CD14-positive monocyte (primary cell): ENCODE measurements around the gene LYZL4. TPM values are rescaled to one million over a fixed set of nuclear protein-coding genes. Genes with fewer than 3 reads are reported as not detected.

Source experiments
- DNase-seq, 3 donors: peaks; one replicate each; pipeline ENCODE4 v3.0.0-alpha.2; 2011 to 2022
- H2AFZ ChIP-seq: 2 replicates; pipeline ENCODE4 v1.6.0; 2012; ENCODE audit warnings: mild to moderate bottlenecking, low read depth, low read length, inconsistent platforms; ENCODE audit not compliant: insufficient read depth, poor library complexity, severe bottlenecking
- H3K27ac ChIP-seq, 2 donors: 1 replicate in 1 of 2; 2 replicates in 1 of 2; pipeline ENCODE4 v1.5.1; 2012 to 2013; ENCODE audit warnings: low read length in 2 of 2, control low read depth in 1 of 2, inconsistent platforms in 1 of 2, low read depth in 1 of 2, mild to moderate bottlenecking in 1 of 2
- H3K27me3 ChIP-seq, 2 donors: one replicate each; pipeline versions ENCODE4 v1.6.0 to v1.6.1; 2011 to 2013; ENCODE audit warnings: low read length in 2 of 2; ENCODE audit not compliant: control insufficient read depth in 2 of 2, insufficient read depth in 2 of 2
- H3K36me3 ChIP-seq, 2 donors: replicated peaks in 1 of 2; 1 replicate in 1 of 2; 2 replicates in 1 of 2; pipeline versions ENCODE4 v1.5.1 to v1.6.1; 2012 to 2013; ENCODE audit warnings: low read length in 2 of 2, control low read depth in 1 of 2, inconsistent platforms in 1 of 2, mild to moderate bottlenecking in 1 of 2; ENCODE audit not compliant: insufficient read depth in 2 of 2, control insufficient read depth in 1 of 2
- H3K4me1 ChIP-seq, 2 donors: 1 replicate in 1 of 2; 2 replicates in 1 of 2; pipeline versions ENCODE4 v1.5.1 to v1.6.1; 2012 to 2013; ENCODE audit warnings: low read length in 2 of 2, control low read depth in 1 of 2, inconsistent platforms in 1 of 2, mild to moderate bottlenecking in 1 of 2, moderate library complexity in 1 of 2; ENCODE audit not compliant: insufficient read depth in 2 of 2, control insufficient read depth in 1 of 2
- H3K4me2 ChIP-seq: replicated peaks from 2 replicates; pipeline ENCODE3; 2012; ENCODE audit warnings: low read length, moderate library complexity, mild to moderate bottlenecking; ENCODE audit not compliant: poor library complexity, severe bottlenecking; ENCODE audit errors: extremely low read depth
- H3K4me3 ChIP-seq, 3 experiments: fragments of 200-600 bp in 1 of 3; sonication (generic) in 1 of 3; replicated peaks in 1 of 3; 1 replicate in 2 of 3; 2 replicates in 1 of 3; pipeline ENCODE4 v1.5.1; 2011 to 2013; ENCODE audit warnings: low read length in 3 of 3, mild to moderate bottlenecking in 3 of 3, control low read depth in 2 of 3, low read depth in 2 of 3, inconsistent platforms in 1 of 3, moderate library complexity in 1 of 3
- H3K79me2 ChIP-seq: 2 replicates; pipeline ENCODE4 v1.6.0; 2012; ENCODE audit warnings: mild to moderate bottlenecking, control low read depth, inconsistent platforms, low read length, moderate library complexity; ENCODE audit not compliant: insufficient read depth
- H3K9ac ChIP-seq: 2 replicates; pipeline ENCODE4 v1.6.0; 2017; ENCODE audit warnings: low read length, mild to moderate bottlenecking; ENCODE audit not compliant: insufficient read depth, poor library complexity, severe bottlenecking
- H3K9me3 ChIP-seq, 2 donors: replicated peaks in 1 of 2; 1 replicate in 1 of 2; 2 replicates in 1 of 2; pipeline versions ENCODE4 v1.5.1 to v1.6.1; 2012 to 2013; ENCODE audit warnings: low read length in 2 of 2, control low read depth in 1 of 2; ENCODE audit not compliant: control insufficient read depth in 1 of 2, insufficient read depth in 1 of 2
- H4K20me1 ChIP-seq: 2 replicates; pipeline ENCODE4 v1.6.0; 2012; ENCODE audit warnings: mild to moderate bottlenecking, low read length, control low read depth, moderate library complexity; ENCODE audit not compliant: insufficient read depth
- H3K27ac Mint-ChIP-seq, 7 donors: one replicate each; pipeline ENCODE4 v1.8.0; 2020; ENCODE audit warnings: mild to moderate bottlenecking in 7 of 7, mixed read lengths in 7 of 7, moderate library complexity in 6 of 7, inconsistent platforms in 2 of 7
- H3K27me3 Mint-ChIP-seq, 3 donors: one replicate each; pipeline ENCODE4 v1.8.0; 2021 to 2022; ENCODE audit warnings: low read depth in 3 of 3, mild to moderate bottlenecking in 3 of 3, mixed read lengths in 3 of 3, moderate library complexity in 3 of 3, inconsistent platforms in 1 of 3
- H3K36me3 Mint-ChIP-seq, 2 donors: one replicate each; pipeline ENCODE4 v1.8.0; 2020; ENCODE audit warnings: mixed read lengths in 2 of 2, inconsistent platforms in 1 of 2, mild to moderate bottlenecking in 1 of 2
- H3K4me1 Mint-ChIP-seq: one replicate; pipeline ENCODE4 v1.8.0; 2020; ENCODE audit warnings: mild to moderate bottlenecking, mixed read lengths
- H3K4me3 Mint-ChIP-seq, 2 donors: one replicate each; pipeline ENCODE4 v1.8.0; 2020; ENCODE audit warnings: mild to moderate bottlenecking in 2 of 2, mixed read lengths in 2 of 2, moderate library complexity in 1 of 2
- H3K9me3 Mint-ChIP-seq, 7 donors: one replicate each; pipeline ENCODE4 v1.8.0; 2020 to 2022; ENCODE audit warnings: mixed read lengths in 7 of 7, mild to moderate bottlenecking in 6 of 7, moderate library complexity in 6 of 7, inconsistent platforms in 2 of 7
- WGBS: methylation state at CpG from one replicate; pipeline ENCODE4 v1.1.5; 2013; ENCODE audit warnings: missing lambda C conversion rate; ENCODE audit not compliant: insufficient coverage; 5-methylcytosine and 5-hydroxymethylcytosine counted together
- intact Hi-C, 2 donors: fragments of 100-400 bp; cut with micrococcal nuclease; formaldehyde crosslinking; loops; one replicate each; pipeline versions ENCODE4 v1.15.0 to v1.15.1; 2023
- polyA plus RNA-seq, 3 donors: library from polyadenylated mRNA; depleted of rRNA in 1 of 3; unstranded in 2 of 3; stranded (reverse) in 1 of 3; fragments of 300-500 nt in 2 of 3; fragments of >200 nt in 1 of 3; fragmentation: Illumina TruSeq in 2 of 3; gene quantifications; 1 replicate in 2 of 3; 2 replicates in 1 of 3; pipeline ENCODE4 v1.2.3, GENCODE V29; 2012 to 2021
- TF ChIP-seq, protein P1 (sequence below): fragments of 200-600 bp; IDR thresholded peaks from one replicate; pipeline ENCODE4 v1.8.0; 2022; ENCODE audit warnings: antibody characterized with exemption, mild to moderate bottlenecking

Gene LYZL4
- polyA plus RNA-seq, 3 donors = not detected

DNA sequence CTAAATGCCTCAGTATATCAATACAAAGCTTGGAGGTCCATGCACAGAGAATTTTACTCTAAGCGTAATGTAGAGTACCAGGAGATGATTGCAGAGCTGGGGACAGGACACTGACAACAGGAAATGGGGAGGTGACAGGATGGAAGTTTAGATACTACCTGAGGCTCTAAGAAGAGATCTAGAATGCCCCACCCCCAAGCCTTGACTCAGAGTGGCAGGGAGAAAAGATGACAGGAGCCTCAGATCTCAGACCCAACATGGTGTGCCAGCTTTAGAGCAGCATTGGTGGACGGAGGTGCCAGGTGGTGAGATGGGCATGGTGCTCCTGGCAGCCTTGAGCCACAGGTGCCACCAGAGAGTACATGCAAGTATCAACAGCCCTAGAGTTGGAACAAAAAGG, 62.5 kb downstream of the LYZL4 start:
- 86% methylated on average over 1 of the region's 2 CpGs for WGBS
- Mint-ChIP-seq H3K4me3 (no peak overlapping the region), H3K9me3 (peaks cover 3 to 18% (median 8%) of the 10 kb centered on the region in 7 donors), H3K36me3 (no peaks in the 10 kb centered on the region), H3K27ac (no peak overlapping the region), H3K27me3 (peaks cover 0 to 14% (median 3%) of the 10 kb centered on the region in 3 donors), H3K4me1 (no peaks in the 10 kb centered on the region)
- no peak overlapping the region for H3K4me2 ChIP-seq
- no peaks in the 10 kb centered on the region for H4K20me1 ChIP-seq
- DNase-seq = no peak
- no peak overlapping the region for H3K27ac ChIP-seq
- intact Hi-C loops = no loop called here
- H3K4me3 ChIP-seq = no peak overlapping the region
- no peaks in the 10 kb centered on the region for H3K79me2 ChIP-seq
- H2AFZ ChIP-seq = no peak overlapping the region
- H3K4me1 ChIP-seq = no peaks in the 10 kb centered on the region
- no peak overlapping the region for H3K9ac ChIP-seq
- TF ChIP-seq, protein P1, sequence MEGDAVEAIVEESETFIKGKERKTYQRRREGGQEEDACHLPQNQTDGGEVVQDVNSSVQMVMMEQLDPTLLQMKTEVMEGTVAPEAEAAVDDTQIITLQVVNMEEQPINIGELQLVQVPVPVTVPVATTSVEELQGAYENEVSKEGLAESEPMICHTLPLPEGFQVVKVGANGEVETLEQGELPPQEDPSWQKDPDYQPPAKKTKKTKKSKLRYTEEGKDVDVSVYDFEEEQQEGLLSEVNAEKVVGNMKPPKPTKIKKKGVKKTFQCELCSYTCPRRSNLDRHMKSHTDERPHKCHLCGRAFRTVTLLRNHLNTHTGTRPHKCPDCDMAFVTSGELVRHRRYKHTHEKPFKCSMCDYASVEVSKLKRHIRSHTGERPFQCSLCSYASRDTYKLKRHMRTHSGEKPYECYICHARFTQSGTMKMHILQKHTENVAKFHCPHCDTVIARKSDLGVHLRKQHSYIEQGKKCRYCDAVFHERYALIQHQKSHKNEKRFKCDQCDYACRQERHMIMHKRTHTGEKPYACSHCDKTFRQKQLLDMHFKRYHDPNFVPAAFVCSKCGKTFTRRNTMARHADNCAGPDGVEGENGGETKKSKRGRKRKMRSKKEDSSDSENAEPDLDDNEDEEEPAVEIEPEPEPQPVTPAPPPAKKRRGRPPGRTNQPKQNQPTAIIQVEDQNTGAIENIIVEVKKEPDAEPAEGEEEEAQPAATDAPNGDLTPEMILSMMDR = no peak
- no peaks in the 10 kb centered on the region for H3K9me3 ChIP-seq
- no peaks in the 10 kb centered on the region for H3K36me3 ChIP-seq
- H3K27me3 ChIP-seq = no peaks in the 10 kb centered on the region

Other genes starting within 250 kb of the LYZL4 start
- gene CCK, start 144.4 kb downstream of the LYZL4 start, polyA plus RNA-seq = not detected
- gene VIPR1, start 92.0 kb upstream of the LYZL4 start, polyA plus RNA-seq = 10 to 100 TPM; 15.5 to 80.9 (median 16.0) TPM
- gene SEC22C, start 171.4 kb upstream of the LYZL4 start, polyA plus RNA-seq = 10 to 100 TPM; 15.3 to 28.4 (median 27.4) TPM
- gene SS18L2, start 180.2 kb upstream of the LYZL4 start, polyA plus RNA-seq = 10 to 100 TPM; 35.7 to 89.1 (median 89.1) TPM
- gene NKTR, start 190.1 kb upstream of the LYZL4 start, polyA plus RNA-seq = 10 to 100 TPM in 1 of 3 donors, 1 to 10 TPM in 2; 2.6 to 78.5 (median 5.8) TPM
- gene ZBTB47, start 243.1 kb upstream of the LYZL4 start, polyA plus RNA-seq = 1 to 10 TPM in 1 of 3 donors, under 1 TPM in 2; 0.35 to 9.8 (median 0.41) TPM